ENCODE data around the gene ASPSCR1. TPM values are rescaled to one million over a fixed set of nuclear protein-coding genes. Genes with fewer than 3 reads are reported as not detected.

Gene ASPSCR1
- total RNA-seq, 1 donor from 2014 or later: 25.5 TPM

DNA sequence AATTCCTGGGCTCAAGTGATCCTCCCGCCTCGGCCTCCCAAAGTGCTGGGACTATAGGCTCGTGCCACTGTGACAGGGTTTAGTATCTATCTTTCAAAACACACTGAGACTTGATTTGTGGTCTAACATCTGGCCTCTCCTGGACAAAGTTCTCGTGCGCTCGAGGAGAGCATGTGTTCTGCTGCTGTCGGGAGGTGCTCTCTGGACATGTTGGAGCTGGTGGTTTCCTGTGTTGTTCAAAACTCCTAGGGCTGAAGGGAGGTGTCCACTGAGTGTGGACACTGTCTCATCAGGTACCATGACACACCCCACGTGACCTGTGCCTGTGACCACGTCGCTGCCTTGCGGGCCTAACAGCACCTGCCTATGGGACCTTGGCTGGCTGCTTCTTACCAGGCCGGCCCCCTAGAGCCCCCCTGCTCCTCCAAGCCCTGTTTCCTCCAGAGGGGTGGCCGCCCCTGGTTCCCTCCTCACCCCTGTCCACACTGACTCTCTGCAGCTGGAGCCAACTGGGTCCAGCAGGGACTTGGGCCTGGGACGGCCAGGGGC lies 68.6 kb downstream of the ASPSCR1 start:
- intact Hi-C loops (cut with DNase I): no loop called here
- DNase-seq (ENCODE audit: low spot score): no peak

DNA sequence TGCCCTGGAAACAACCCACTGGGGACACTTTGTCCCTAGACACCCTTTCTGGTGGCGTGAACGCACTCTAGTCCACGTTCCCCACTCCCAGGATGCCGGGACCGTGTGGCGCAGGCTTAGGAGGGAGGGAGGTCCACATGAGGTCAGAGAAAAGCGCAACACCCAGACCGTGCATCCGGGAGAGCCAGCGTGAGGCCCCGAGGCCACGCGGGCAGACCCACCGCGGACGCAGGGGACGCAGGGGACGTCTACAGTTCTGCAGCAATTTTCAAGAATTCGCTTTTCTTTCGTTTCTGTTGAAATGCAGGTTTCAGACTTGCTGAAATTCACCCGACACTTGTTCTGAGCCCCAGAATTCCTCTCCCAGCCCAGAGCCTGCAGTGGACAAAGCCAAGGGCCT lies 69.5 kb downstream of the ASPSCR1 start:
- intact Hi-C loops (cut with DNase I): no loop called here
- no peak for DNase-seq (ENCODE audit: low spot score)

DNA sequence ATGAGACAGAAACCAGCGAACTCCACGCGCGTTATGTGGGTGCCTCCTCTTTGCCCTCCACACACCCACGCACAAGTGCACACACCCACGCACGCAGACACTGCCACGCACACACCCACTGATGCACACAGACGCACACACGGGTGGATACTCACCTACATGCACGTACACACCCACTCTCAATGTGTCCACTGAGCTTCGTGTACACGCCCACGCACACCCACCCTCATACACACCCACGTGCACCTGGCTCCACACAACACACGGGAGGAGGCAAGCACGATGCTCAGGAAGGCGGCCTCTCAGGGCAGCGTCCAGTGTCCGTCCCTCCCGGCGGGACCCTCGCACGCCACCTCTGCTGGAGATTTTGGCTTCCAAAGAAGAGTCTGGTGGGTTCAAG lies 70.0 kb downstream of the ASPSCR1 start:
- no peak for DNase-seq (ENCODE audit: low spot score)
- intact Hi-C loops (cut with DNase I): no loop called here

DNA sequence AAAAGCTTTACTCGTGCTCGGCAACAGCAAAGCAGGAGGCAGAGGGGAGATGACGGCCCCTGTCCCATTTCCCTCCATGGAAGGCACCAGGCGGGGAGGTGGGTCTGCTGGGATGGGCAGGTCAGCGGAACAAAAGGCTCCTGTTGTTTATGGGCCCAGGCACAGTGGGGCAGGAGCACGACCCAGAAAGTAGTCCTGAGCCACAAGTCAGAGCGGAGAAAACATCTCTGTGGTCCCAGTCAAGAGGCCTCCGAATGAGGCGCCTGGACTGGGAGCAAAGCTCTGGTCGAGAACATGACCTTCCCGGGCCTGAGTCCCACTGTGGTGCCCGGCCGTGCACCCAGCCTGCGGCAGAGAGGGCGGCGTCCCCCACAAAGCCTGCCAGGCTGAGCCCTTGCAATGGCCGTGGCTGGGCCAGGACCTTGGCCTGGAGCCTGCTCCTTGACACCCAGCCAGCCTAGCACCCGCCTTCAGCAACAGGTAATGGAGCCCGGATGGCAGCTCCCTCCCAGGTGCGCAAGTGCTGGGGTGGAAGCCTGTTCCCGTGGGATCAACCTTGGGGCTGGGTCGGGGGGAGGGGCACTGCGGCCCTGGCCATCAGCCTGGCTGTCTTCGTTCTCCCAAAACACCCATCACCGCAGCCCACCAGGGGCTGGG lies 70.6 kb downstream of the ASPSCR1 start:
- intact Hi-C loops (cut with DNase I): no loop called here

DNA sequence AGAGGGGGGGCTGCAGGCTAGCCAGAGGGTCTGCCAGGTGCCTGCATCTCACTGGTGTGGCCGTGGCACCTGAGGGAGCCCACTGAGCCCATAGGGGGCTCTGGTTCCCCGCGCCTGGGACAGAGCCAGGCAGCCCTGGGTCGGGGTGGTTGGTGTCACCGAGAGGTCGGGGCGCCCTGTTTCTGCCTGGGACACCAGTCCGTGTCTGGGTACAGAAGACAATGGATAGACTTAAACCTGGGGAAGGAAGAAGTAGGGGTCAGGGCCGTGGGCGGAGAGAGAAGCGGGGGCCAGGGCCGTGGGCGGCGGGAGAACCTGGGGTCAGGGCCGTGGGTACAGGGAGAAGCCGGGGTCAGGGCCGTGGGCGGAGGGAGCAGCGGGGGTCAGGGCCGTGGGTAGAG lies 71.1 kb downstream of the ASPSCR1 start:
- DNase-seq (ENCODE audit: low spot score): no peak
- intact Hi-C loops (cut with DNase I): no loop called here

More for the DNA sequence above, 70.6 kb downstream of the ASPSCR1 start:
- no peak for DNase-seq (ENCODE audit: low spot score)

DNA sequence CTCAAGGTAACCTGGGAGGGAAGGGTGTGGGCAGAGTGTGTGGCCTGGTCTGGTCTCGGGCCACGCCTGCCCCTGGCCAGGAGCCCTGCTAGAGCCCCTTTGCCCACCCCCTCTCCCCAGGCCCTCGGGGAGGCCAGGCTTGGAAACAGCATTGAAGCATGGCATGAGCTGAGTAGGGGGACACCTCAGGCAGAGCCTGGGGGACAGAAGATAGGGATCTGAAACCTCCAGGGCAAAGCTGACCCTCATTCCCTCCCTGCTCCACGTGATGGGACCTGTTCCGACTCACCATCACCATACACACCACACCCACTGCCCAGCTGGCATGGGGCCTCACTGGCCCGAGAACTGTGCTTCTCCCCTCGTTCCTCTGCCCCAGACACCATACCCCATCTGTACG lies 71.7 kb downstream of the ASPSCR1 start:
- intact Hi-C loops (cut with DNase I): no loop called here
- no peak for DNase-seq (ENCODE audit: low spot score)

DNA sequence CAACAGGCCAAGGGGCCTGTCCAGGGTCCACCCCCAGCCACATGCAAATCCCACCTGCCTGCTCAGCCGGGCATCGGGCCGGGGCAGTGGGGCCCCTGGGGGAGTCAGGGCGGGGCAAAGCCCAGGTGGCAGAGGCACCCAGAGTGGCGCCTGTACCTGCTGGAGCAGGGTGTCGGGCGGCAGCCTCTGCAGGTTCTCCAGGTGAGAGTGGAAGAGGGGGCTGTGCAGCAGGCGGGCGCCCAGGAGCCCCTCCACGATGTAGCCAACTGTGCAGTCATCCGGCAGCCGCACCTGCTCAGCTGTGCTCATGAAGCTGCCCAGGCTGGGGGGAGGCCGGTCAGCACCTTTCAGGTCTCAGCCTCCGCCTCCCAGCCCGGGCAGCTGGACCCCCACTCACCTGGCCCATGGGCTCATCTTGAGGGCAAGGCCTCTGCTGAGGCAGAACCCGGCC lies 72.1 kb downstream of the ASPSCR1 start:
- no peak for DNase-seq (ENCODE audit: low spot score)
- intact Hi-C loops (cut with DNase I): no loop called here

DNA sequence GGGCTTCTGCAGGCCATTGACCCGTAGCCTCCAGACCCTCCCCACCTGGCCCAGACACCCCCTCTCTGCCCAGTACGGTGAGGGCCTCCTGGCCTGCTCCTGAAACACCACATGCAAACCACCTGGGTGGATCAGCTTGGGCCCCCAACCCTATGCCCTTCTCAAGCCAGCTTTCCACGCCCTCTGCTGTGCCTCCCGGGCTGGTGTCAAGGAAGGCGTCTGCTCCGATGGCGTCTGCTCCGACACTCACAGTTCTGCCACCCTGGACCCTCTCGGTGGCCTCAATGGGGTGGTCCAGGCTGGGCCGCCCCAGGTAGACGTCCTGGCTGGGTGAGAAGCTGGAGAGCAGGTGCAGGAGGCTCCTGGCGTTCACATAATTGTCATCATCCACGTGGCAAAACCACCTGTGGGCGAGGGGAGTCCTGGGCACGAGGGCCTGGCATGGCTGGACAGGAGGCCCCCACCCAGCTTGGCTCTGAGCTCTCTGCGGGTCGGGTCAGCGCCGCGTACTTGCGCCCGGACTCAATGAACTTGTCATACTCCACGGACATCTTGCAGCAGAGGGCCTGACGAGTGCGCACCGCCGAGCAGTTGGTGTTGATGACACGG lies 72.8 kb downstream of the ASPSCR1 start:
- no peak for DNase-seq (ENCODE audit: low spot score)
- intact Hi-C loops (cut with DNase I): no loop called here

DNA sequence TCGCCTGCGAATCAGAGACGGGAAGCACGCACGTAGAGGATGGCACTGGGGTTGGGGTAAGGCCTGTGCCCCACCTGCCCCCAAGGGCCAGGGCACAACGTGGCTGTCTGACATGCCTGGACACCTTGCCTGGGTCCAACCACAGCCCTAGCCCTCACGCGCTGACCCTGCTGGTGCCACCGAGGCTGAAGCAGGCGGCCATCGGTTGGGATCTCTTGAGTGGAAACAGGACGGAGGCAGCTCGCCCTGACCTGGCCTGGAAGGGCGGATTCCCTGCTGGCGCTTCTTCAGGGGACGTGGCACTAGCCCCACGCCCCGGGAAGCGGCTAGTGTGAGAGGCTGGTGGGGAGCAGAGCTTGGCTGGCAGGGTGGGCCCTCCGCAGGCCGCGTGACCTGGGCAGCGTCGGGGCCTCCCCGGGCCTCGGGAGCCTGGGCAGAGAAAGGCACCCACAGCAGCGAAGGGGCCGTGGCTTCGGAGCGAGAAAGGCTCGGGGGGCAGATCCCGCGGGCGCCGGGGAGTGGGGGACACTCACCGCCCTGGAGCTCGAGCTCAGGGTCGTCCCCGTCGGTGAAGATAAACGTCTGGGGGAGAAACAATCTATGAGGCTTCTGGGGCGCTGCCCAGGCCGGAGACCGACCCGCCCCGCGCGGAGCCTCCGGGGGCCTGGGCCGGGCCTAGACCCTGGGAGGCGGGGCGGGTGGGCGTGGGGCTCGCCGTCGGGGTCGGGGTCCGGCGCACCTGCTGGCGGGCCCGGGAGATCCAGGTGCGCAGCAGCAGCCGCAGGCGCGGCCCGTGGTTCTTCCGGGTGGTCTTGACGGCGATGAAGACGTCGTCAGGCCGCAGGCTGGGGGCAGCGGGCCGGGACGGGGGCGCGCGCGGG lies 73.6 kb downstream of the ASPSCR1 start:
- DNase-seq (ENCODE audit: low spot score): no peak
- intact Hi-C loops (cut with DNase I): no loop called here

DNA sequence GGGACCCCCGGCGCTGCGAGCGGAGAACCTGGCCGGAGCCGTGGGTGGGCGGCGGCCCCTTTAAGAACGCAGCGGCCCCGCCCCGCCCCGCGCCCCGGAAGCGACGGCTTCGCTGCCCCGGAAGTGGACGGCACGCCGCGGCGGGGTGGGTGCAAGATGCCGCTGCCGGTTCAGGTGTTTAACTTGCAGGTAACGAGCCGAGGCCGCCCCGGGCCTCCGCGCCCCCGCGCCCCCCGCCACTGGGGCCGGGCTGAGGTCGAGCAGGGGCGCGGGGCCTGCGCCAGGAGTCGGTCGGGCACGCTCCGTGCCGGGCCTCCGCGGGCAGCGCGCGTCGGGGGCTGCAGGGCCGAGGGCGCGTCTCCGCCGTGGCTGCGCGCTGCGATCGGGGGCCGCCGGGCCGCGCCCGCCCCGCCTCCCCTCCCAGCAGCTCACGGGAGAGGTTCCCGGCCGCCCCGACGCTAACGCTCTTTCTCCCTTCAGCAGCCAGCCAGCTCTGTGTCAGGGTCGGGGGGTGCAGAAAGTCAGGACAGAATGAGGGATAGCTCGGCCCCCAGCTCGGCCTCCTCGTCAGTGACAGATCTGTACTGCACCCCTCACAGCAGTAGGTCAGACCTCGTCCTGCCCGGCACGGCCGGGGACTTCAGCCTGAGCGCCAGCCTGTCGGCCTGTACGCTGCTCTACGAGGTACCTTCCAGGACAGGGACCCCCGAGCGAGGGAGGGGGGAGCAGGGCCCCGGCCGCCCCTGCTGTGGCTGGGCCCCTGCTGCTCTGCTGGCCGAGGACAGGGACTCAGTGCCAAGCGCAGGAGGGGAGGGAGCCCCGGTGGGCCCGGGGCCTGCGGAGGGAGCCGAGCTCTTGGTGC lies 74.6 kb downstream of the ASPSCR1 start, which contains the start of the genes GPS1 and RFNG:
Gene GPS1, plus strand, starts transcription at position 123 of the 862 bp plus-strand sequence. Its CDS starts 34 bp downstream, at position 157.
Gene RFNG, minus strand, starts transcription at position 36 of the 862 bp plus-strand sequence. CDS start 45 bp downstream, outside the sequence.
- intact Hi-C loops (cut with DNase I): no loop called here
- peak; percentile 90 for DNase-seq (ENCODE audit: low spot score)

DNA sequence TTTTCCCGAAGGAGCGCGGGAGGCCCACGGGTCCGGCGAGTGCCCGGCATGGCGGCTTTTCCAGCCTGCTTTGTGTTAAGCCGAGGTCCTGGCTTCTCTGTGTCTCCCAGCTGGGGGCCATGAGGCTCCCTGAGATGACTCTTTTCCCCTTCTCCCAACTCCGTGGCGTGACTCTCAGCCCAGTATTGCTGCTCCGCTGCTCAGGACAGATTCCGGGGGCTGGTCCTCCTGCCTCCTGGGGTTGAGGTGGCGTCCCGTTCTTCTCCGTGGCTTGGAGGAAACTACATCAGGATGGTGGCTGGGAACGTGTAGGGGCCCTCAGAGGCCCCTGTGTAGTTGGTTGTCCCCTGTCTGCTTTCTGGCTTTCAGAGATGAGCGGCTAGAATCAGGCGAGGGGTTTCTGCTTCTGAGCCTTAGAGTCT lies 75.2 kb downstream of the ASPSCR1 start:
- intact Hi-C loops (cut with DNase I): no loop called here
- no peak for DNase-seq (ENCODE audit: low spot score)

DNA sequence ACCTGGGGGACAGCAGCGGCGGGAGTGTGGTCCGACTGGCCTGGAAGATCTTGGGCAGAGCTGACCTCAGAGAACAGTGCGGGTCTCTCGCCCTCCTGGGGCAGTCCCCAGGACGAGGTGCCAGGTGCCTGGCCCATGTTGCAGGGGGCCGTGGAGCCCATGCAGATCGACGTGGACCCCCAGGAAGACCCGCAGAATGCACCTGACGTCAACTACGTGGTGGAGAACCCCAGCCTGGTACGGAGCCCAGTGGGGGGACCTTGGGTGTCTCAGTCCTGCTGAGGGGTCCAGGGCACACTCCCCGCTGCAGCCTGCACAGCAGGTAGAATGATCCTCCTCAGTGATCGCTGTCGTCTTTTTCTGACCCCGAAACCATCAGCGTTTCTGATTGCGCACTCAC lies 75.7 kb downstream of the ASPSCR1 start:
- intact Hi-C loops (cut with DNase I): no loop called here

DNA sequence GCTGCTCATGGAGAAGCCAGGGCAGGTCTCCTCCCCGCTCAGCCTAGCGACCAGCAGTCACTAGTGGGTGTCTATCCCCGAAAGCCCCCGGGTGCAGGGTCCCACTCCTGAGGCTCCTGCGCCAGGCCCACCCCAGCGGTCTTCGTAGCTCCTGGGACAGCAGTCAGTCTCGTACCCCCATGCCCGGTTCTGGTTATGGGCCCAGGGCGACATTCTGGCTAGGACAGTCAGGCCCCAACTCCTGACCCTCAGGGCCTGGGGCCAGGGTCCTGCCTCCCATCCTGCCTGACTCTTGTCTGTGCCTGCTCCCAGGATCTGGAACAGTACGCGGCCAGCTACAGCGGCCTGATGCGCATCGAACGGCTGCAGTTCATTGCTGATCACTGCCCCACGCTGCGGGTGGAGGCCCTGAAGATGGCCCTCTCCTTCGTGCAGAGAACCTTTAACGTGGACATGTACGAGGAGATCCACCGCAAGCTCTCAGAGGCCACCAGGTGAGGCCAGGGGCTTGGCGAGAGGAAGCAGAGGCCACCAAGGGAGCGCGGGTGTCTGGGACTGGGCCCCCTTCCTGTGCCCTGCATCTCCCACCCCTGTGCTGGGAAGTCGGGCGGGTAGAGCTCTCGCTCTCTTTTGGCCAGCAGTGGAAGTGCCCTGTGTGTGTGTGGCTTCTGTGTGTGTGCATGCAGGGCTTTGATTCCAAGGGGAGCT lies 76.3 kb downstream of the ASPSCR1 start:
- intact Hi-C loops (cut with DNase I): no loop called here
- DNase-seq (ENCODE audit: low spot score): no peak

More for the DNA sequence above, 75.7 kb downstream of the ASPSCR1 start:
- no peak for DNase-seq (ENCODE audit: low spot score)

DNA sequence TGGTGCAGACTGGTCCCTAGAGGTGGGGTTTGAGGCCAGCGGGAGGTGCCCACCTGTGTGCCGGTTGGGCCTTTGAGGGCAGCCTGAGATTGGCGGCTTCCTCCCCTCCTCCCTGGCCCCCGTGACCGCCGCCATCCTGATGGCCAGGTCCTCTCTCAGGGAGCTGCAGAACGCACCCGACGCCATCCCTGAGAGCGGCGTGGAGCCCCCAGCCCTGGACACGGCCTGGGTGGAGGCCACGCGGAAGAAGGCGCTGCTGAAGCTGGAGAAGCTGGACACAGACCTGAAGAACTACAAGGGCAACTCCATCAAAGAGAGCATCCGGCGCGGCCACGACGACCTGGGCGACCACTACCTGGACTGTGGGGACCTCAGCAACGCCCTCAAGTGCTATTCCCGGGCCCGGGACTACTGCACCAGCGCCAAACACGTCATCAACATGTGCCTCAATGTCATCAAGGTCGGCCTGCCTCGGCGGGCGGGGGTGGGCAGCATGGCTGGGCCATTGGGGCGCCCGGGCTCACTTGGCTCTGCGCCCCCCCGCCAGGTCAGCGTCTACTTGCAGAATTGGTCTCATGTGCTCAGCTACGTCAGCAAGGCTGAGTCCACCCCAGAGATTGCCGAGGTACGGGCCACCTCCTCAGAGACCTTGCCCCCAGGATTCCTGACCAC lies 77.1 kb downstream of the ASPSCR1 start:
- intact Hi-C loops (cut with DNase I): no loop called here
- no peak for DNase-seq (ENCODE audit: low spot score)

DNA sequence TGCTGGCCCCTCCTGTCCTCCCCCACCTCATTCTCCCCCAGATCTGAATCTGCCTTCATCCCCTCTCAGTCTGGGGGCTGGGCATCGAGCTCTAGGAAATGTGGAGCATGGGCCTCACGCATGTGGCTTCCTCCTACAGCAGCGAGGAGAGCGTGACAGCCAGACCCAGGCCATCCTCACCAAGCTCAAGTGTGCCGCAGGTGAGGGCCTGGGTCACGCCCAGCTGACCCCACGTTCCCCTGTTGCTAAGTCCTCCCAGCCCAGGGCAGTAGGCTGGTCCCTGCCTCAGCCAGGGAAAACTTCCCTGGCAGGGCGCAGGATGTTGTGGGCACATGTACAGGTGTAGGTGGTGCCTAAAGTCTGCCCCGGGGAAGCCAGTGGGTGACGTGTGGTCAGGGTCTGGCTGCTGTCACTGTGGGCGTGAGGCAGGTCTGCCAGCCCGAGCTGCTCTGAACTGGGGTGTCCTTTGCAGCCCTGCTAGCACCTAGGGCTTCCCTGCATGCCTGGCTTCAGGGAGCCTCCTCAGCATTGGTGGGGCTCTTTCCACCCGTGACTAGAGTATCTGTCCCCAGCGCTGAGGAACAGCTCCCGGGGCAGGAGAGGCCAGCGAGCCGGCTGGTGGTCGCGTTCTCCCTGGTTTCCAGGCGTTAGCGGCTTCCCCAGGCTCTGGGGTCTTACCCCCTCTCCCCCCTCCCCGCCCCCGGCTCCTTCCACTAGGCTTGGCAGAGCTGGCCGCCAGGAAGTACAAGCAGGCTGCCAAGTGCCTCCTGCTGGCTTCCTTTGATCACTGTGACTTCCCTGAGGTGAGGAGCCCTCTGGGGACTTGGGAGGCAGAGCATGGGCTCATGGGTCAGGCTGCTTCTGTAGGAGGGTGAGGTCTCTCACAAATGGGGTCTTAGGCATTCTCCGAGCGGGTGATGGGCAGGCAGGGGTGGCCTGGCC lies 77.9 kb downstream of the ASPSCR1 start:
- intact Hi-C loops (cut with DNase I): no loop called here
- DNase-seq (ENCODE audit: low spot score): no peak

DNA sequence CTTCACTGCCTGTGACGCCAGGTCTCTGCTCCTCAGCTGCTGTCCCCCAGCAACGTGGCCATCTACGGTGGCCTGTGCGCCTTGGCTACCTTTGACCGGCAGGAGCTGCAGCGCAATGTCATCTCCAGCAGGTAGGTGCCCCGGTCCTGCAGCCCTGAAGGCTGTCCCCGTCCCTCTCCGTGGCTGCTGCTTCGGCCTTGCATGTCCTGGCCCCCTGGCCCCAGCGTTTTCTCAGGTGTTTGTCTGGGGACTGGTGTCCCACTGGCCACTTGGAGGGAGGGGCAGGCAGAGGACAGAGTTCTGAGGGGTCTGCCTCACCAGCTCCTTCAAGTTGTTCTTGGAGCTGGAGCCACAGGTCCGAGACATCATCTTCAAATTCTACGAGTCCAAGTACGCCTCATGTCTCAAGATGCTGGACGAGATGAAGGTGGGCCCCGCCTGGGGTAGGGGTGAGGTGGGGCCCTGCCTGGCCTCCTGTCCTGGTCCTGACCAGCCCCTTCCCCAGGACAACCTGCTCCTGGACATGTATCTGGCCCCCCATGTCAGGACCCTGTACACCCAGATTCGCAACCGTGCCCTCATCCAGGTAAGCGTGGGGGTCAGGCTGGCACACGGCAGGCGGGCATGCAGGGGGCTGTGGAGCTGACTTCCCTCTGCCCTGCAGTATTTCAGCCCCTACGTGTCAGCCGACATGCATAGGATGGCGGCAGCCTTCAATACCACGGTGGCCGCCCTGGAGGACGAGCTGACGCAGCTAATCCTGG lies 78.7 kb downstream of the ASPSCR1 start:
- DNase-seq (ENCODE audit: low spot score): no peak
- intact Hi-C loops (cut with DNase I): no loop called here

Measured in cardiac septum (tissue), 1 donor.